DOHH2 (cell line): ENCODE data around the gene CRIM1.

Experiments
- EZH2phosphoT487 ChIP-seq: fragments of 200-600 bp; sonication (generic); IDR thresholded peaks from 2 replicates; pipeline ENCODE4 v1.6.1; 2017; ENCODE audit warnings: borderline replicate concordance, mild to moderate bottlenecking, antibody characterized with exemption, low read length, moderate library complexity, mixed read lengths
- TF ChIP-seq, protein P1 (sequence below): fragments of 200-600 bp; sonication (generic); IDR thresholded peaks from one replicate; pipeline ENCODE4 v1.5.1; 2014; ENCODE audit warnings: antibody characterized with exemption, mild to moderate bottlenecking, low read depth, low read length; ENCODE audit not compliant: poor library complexity, severe bottlenecking

DNA sequence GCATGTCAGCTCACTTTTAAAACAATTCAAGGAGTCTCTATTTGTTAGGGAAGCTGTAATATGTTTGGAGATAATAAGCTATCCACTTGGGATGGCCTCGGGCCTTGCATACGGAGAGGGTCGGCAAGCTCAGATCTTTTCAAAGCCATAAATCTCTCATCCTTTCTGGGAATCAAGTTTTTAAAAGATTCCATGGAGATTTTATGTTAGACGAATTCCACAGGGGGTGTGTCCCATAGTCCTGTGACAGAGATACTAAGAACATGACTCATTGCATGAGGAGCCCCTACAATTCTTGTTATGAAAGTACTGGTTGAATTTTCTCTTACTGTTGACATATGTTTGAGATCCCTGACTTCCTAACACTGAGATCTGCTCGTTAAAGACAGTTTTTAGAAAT is 133.7 kb downstream of the CRIM1 start:
- TF ChIP-seq, protein P1, sequence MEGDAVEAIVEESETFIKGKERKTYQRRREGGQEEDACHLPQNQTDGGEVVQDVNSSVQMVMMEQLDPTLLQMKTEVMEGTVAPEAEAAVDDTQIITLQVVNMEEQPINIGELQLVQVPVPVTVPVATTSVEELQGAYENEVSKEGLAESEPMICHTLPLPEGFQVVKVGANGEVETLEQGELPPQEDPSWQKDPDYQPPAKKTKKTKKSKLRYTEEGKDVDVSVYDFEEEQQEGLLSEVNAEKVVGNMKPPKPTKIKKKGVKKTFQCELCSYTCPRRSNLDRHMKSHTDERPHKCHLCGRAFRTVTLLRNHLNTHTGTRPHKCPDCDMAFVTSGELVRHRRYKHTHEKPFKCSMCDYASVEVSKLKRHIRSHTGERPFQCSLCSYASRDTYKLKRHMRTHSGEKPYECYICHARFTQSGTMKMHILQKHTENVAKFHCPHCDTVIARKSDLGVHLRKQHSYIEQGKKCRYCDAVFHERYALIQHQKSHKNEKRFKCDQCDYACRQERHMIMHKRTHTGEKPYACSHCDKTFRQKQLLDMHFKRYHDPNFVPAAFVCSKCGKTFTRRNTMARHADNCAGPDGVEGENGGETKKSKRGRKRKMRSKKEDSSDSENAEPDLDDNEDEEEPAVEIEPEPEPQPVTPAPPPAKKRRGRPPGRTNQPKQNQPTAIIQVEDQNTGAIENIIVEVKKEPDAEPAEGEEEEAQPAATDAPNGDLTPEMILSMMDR = no peak
- no peak for TF ChIP-seq EZH2phosphoT487
